Trophoblast cell (in vitro differentiated cells and primary cell): Measurements from ENCODE around the gene RAB31.
"Not testable (repeated sequence)": the region's sequence is repeated elsewhere in the genome, so short reads cannot be mapped to it uniquely, and the experiment has no call there.

Source experiments
- DNase-seq, 2 donors: peaks; one replicate each; pipeline ENCODE4 v3.0.0-alpha.2; 2016
- H2AFZ ChIP-seq: 2 replicates; pipeline ENCODE4 v1.6.1; 2013; ENCODE audit warnings: low read length, moderate library complexity, mild to moderate bottlenecking; ENCODE audit not compliant: insufficient read depth, poor library complexity
- H2AK5ac ChIP-seq: 2 replicates; pipeline ENCODE4 v1.6.1; 2013; ENCODE audit warnings: mild to moderate bottlenecking, low read length
- H2BK120ac ChIP-seq: 2 replicates; pipeline ENCODE4 v1.6.1; 2013; ENCODE audit warnings: low read length, mild to moderate bottlenecking, moderate library complexity; ENCODE audit not compliant: insufficient read depth, poor library complexity
- H2BK12ac ChIP-seq: 2 replicates; pipeline ENCODE4 v1.6.1; 2013; ENCODE audit warnings: mild to moderate bottlenecking, low read length, moderate library complexity
- H2BK5ac ChIP-seq: 2 replicates; pipeline ENCODE4 v1.6.1; 2013; ENCODE audit warnings: low read length, low read depth, moderate library complexity, mild to moderate bottlenecking; ENCODE audit not compliant: poor library complexity
- H3K14ac ChIP-seq: 2 replicates; pipeline ENCODE4 v1.6.1; 2013; ENCODE audit warnings: mild to moderate bottlenecking, low read length
- H3K18ac ChIP-seq: 2 replicates; pipeline ENCODE4 v1.6.1; 2013; ENCODE audit warnings: mild to moderate bottlenecking, low read length
- H3K23ac ChIP-seq: 2 replicates; pipeline ENCODE4 v1.6.1; 2013; ENCODE audit warnings: low read length
- H3K27ac ChIP-seq: 2 replicates; pipeline ENCODE4 v1.5.1; 2013; ENCODE audit warnings: low read depth, mild to moderate bottlenecking, inconsistent platforms, low read length, moderate library complexity
- H3K27me3 ChIP-seq: 2 replicates; pipeline ENCODE4 v1.6.1; 2013; ENCODE audit warnings: inconsistent platforms, mild to moderate bottlenecking, low read length, moderate library complexity; ENCODE audit not compliant: insufficient read depth
- H3K36me3 ChIP-seq, 2 experiments: 1 replicate in 1 of 2; 2 replicates in 1 of 2; pipeline ENCODE4 v1.6.1; 2013; ENCODE audit warnings: low read length in 2 of 2, mild to moderate bottlenecking in 2 of 2, moderate library complexity in 1 of 2; ENCODE audit not compliant: insufficient read depth in 2 of 2, control insufficient read depth in 1 of 2
- H3K4ac ChIP-seq: 2 replicates; pipeline ENCODE4 v1.6.1; 2013; ENCODE audit warnings: low read depth, mild to moderate bottlenecking, low read length, moderate library complexity
- H3K4me1 ChIP-seq, 2 experiments: 1 replicate in 1 of 2; 2 replicates in 1 of 2; pipeline ENCODE4 v1.6.1; 2013; ENCODE audit warnings: low read length in 2 of 2, mild to moderate bottlenecking in 2 of 2, moderate library complexity in 1 of 2; ENCODE audit not compliant: insufficient read depth in 2 of 2, control insufficient read depth in 1 of 2
- H3K4me2 ChIP-seq: 2 replicates; pipeline ENCODE4 v1.6.1; 2013; ENCODE audit warnings: inconsistent platforms, mild to moderate bottlenecking, low read length, moderate library complexity
- H3K4me3 ChIP-seq: 2 replicates; pipeline ENCODE4 v1.5.1; 2013; ENCODE audit warnings: mild to moderate bottlenecking, low read depth, low read length, inconsistent platforms
- H3K79me1 ChIP-seq: one replicate; pipeline ENCODE4 v1.6.1; 2013; ENCODE audit warnings: low read length
- H3K79me2 ChIP-seq: 2 replicates; pipeline ENCODE4 v1.6.1; 2013; ENCODE audit warnings: low read length, mild to moderate bottlenecking; ENCODE audit not compliant: control insufficient read depth, insufficient read depth, poor library complexity
- H3K9ac ChIP-seq: 2 replicates; pipeline ENCODE4 v1.6.1; 2013; ENCODE audit warnings: mild to moderate bottlenecking, low read length
- H3K9me3 ChIP-seq: 2 replicates; pipeline ENCODE4 v1.6.1; 2013; ENCODE audit warnings: low read depth, mild to moderate bottlenecking, control low read depth, inconsistent platforms, low read length; ENCODE audit not compliant: insufficient read depth
- H4K12ac ChIP-seq: 2 replicates; pipeline ENCODE4 v1.6.1; 2013; ENCODE audit warnings: low read depth, mild to moderate bottlenecking, low read length, moderate library complexity
- H4K8ac ChIP-seq: 2 replicates; pipeline ENCODE4 v1.6.1; 2013; ENCODE audit warnings: low read depth, mild to moderate bottlenecking, low read length, moderate library complexity
- H4K91ac ChIP-seq: one replicate; pipeline ENCODE4 v1.6.1; 2013; ENCODE audit warnings: low read depth, mild to moderate bottlenecking, low read length, moderate library complexity
- WGBS: extraction: QIAGEN DNeasy Blood & Tissue Kit; methylation state at CpG from one replicate; pipeline ENCODE4 v1.1.7; 2013; ENCODE audit warnings: missing lambda C conversion rate; ENCODE audit not compliant: insufficient read length, insufficient coverage; ENCODE audit errors: extremely low coverage; 5-methylcytosine and 5-hydroxymethylcytosine counted together

RAB31 gene

GRCh38 chr18:9890196-9890595, 182.1 kb downstream of the RAB31 start:
- Histone ChIP-seq H4K8ac (no peak overlapping the region), H3K4me2 (no peak overlapping the region), H3K79me1 (no peaks in the 10 kb centered on the region), H2BK12ac (no peak overlapping the region), H4K12ac (no peak overlapping the region), H3K27ac (no peak overlapping the region), H3K9ac (no peak overlapping the region), H3K27me3 (no peaks in the 10 kb centered on the region), H3K4me1 (no peaks in the 10 kb centered on the region), H3K23ac (no peak overlapping the region), H3K18ac (no peak overlapping the region), H2BK5ac (no peak overlapping the region), H3K36me3 (no peaks in the 10 kb centered on the region), H2AK5ac (no peak overlapping the region), H3K79me2 (no peaks in the 10 kb centered on the region), H2AFZ (no peak overlapping the region), H3K4me3 (no peak overlapping the region), H4K91ac (no peak overlapping the region), H3K4ac (no peak overlapping the region), H2BK120ac (no peak overlapping the region), H3K14ac (no peak overlapping the region), H3K9me3 (no peaks in the 10 kb centered on the region)
- no CpG with 5 or more reads among the region's 5 CpGs for WGBS
- DNase-seq: no peak

- Histone ChIP-seq H2AK5ac (no peak overlapping the region), H2AFZ (no peak overlapping the region), H3K27me3 (no peaks in the 10 kb centered on the region), H3K14ac (no peak overlapping the region), H4K12ac (no peak overlapping the region), H3K4me2 (no peak overlapping the region), H3K23ac (no peak overlapping the region), H3K9me3 (no peaks in the 10 kb centered on the region), H3K18ac (no peak overlapping the region), H2BK120ac (no peak overlapping the region), H3K79me2 (no peaks in the 10 kb centered on the region), H3K4ac (no peak overlapping the region), H3K9ac (no peak overlapping the region), H3K4me1 (no peaks in the 10 kb centered on the region), H2BK5ac (no peak overlapping the region), H4K91ac (no peak overlapping the region), H3K4me3 (no peak overlapping the region), H3K27ac (no peak overlapping the region), H3K36me3 (no peaks in the 10 kb centered on the region), H2BK12ac (no peak overlapping the region), H3K79me1 (no peaks in the 10 kb centered on the region), H4K8ac (no peak overlapping the region)
- no CpG with 5 or more reads among the region's 1 CpG for whole genome bisulfite sequencing
- DNase-seq: no peak
Observed at GRCh38 chr18:9890957-9891356, 182.9 kb downstream of the RAB31 start.

GRCh38 chr18:9891515-9891914, 183.4 kb downstream of the RAB31 start:
- H3K14ac ChIP-seq, H3K4ac ChIP-seq, H3K4me2 ChIP-seq, DNase-seq, H2AFZ ChIP-seq, H3K9ac ChIP-seq, H3K79me1 ChIP-seq, H3K27me3 ChIP-seq, H3K79me2 ChIP-seq, H3K23ac ChIP-seq, H2AK5ac ChIP-seq, H3K9me3 ChIP-seq, H4K12ac ChIP-seq, H3K4me3 ChIP-seq, H2BK120ac ChIP-seq, H4K8ac ChIP-seq, H3K4me1 ChIP-seq, H3K27ac ChIP-seq, H3K18ac ChIP-seq, H2BK12ac ChIP-seq, H2BK5ac ChIP-seq, H3K36me3 ChIP-seq, H4K91ac ChIP-seq: not testable (repeated sequence)
- no CpG with 5 or more reads among the region's 4 CpGs for WGBS

GRCh38 chr18:9894454-9895068, 186.5 kb downstream of the RAB31 start:
- WGBS: no CpG with 5 or more reads among the region's 6 CpGs
- Histone ChIP-seq H2AK5ac (no peak overlapping the region), H3K4me1 (peaks cover 0 to 3% of the 10 kb centered on the region in 2 experiments), H3K79me1 (peaks cover 2% of the 10 kb centered on the region), H2BK12ac (no peak overlapping the region), H2BK120ac (no peak overlapping the region), H3K23ac (no peak overlapping the region), H3K14ac (no peak overlapping the region), H3K9ac (no peak overlapping the region), H3K4ac (no peak overlapping the region), H4K12ac (no peak overlapping the region), H3K9me3 (no peaks in the 10 kb centered on the region), H3K27ac (no peak overlapping the region), H3K18ac (no peak overlapping the region), H3K27me3 (no peaks in the 10 kb centered on the region), H4K8ac (no peak overlapping the region), H3K4me3 (no peak overlapping the region), H4K91ac (no peak overlapping the region), H3K79me2 (no peaks in the 10 kb centered on the region), H3K36me3 (no peaks in the 10 kb centered on the region), H2AFZ (no peak overlapping the region), H2BK5ac (no peak overlapping the region), H3K4me2 (no peak overlapping the region)
- no peak for DNase-seq
